Lung (tissue), 12 donors: ENCODE results near the gene THAP12. TPM values are rescaled to one million over a fixed set of nuclear protein-coding genes. Genes with fewer than 3 reads are reported as not detected.
"Not testable (repeated sequence)": the region's sequence is repeated elsewhere in the genome, so short reads cannot be mapped to it uniquely, and the experiment has no call there.

Source experiments
- ATAC-seq: fragments of 200-7000 bp; cut with Tn5 transposase; one replicate; pipeline ENCODE4 v1.9.1; 2020; ENCODE audit warnings: moderate number of reproducible peaks; ENCODE audit not compliant: insufficient read depth, low FRiP score
- DNase-seq, 3 donors: peaks; one replicate each; pipeline ENCODE4 v3.0.0-alpha.2; 2013 to 2017
- H3K27ac ChIP-seq, 2 donors: one replicate each; pipeline ENCODE4 v1.5.1; 2013; ENCODE audit warnings: mild to moderate bottlenecking in 2 of 2, moderate library complexity in 2 of 2, control low read depth in 1 of 2, inconsistent platforms in 1 of 2, low read depth in 1 of 2, low read length in 1 of 2
- H3K27me3 ChIP-seq, 3 donors: one replicate each; pipeline ENCODE4 v1.5.1; 2013; ENCODE audit warnings: low read length in 2 of 3; ENCODE audit not compliant: control insufficient read depth in 3 of 3, insufficient read depth in 3 of 3
- H3K36me3 ChIP-seq, 4 donors: one replicate each; pipeline ENCODE4 v1.5.1; 2013; ENCODE audit warnings: low read length in 4 of 4, mild to moderate bottlenecking in 1 of 4, moderate library complexity in 1 of 4; ENCODE audit not compliant: control insufficient read depth in 4 of 4, insufficient read depth in 4 of 4
- H3K4me1 ChIP-seq, 5 donors: one replicate each; pipeline ENCODE4 v1.5.1; 2013; ENCODE audit warnings: low read length in 5 of 5, mild to moderate bottlenecking in 2 of 5, moderate library complexity in 1 of 5; ENCODE audit not compliant: control insufficient read depth in 5 of 5, insufficient read depth in 5 of 5
- H3K4me3 ChIP-seq: one replicate; pipeline ENCODE4 v1.5.1; 2013; ENCODE audit warnings: mild to moderate bottlenecking, control low read depth, moderate library complexity
- H3K9ac ChIP-seq, 2 donors: one replicate each; pipeline ENCODE4 v1.5.1; 2013; ENCODE audit warnings: low read length in 2 of 2, control low read depth in 1 of 2; ENCODE audit not compliant: insufficient read depth in 1 of 2
- H3K9me3 ChIP-seq, 4 donors: one replicate each; pipeline ENCODE4 v1.5.1; 2013; ENCODE audit warnings: low read length in 3 of 4, mild to moderate bottlenecking in 1 of 4, moderate library complexity in 1 of 4; ENCODE audit not compliant: control insufficient read depth in 4 of 4, insufficient read depth in 3 of 4
- WGBS, 2 donors: extraction: QIAGEN DNeasy Blood & Tissue Kit; methylation state at CpG; one replicate each; pipeline ENCODE4 v1.1.7; 2013; 5-methylcytosine and 5-hydroxymethylcytosine counted together
- polyA plus RNA-seq, 2 donors: library from polyadenylated mRNA; stranded (reverse); fragments of 200-250 nt; gene quantifications; one replicate each; pipeline ENCODE4 v1.2.1, GENCODE V29; 2013
- total RNA-seq, 2 donors: library from RNA; depleted of rRNA in 1 of 2; stranded (reverse); fragments of >200 nt in 1 of 2; gene quantifications; one replicate each; pipeline ENCODE4 v1.2.1, GENCODE V29; 2014 to 2021
- TF ChIP-seq, protein P1 (sequence below): IDR thresholded peaks from 2 replicates; pipeline ENCODE4 v1.5.1; 2012; ENCODE audit warnings: mild to moderate bottlenecking; ENCODE audit errors: control extremely low read depth, extremely low read depth
- donor health status: control.
- donor health status: control.
- donor health status: Bipolar disorder and iron deficiency.
- donor health status: healthy.
- donor health status: DM: yes; HTN: yes; CAD: no.

THAP12 gene
- total and polyA plus RNA-seq, 4 donors = 18.5 to 43.4 (median 28.4) TPM

DNA sequence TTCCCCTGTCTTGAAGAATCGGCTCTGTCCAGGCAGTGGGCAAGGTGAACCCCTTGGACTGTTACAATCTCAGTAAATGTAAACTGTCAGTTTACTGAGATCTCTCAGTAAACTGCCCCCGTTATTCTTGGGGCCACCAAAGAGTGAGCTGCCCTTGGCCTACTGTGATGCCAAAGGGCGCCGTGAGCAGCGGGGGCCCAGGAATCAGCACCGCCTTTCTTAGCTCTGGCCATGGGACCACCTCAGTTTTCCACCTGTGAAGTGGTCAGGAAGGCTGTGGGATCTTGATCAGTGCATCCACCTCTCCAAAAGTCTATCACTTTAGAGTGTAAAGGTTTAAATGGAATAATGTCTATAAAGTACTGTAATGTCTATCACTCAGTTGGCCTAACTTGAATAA lies 57.1 kb downstream of the THAP12 start:
- ATAC-seq = no peak
- Histone ChIP-seq H3K4me3 (no peak overlapping the region), H3K36me3 (no peaks in the 10 kb centered on the region), H3K27ac (no peak overlapping the region), H3K9ac (no peak overlapping the region), H3K4me1 (peaks cover 0 to 9% (median 0%) of the 10 kb centered on the region in 5 donors), H3K27me3 (peaks cover 3 to 8% (median 5%) of the 10 kb centered on the region in 3 donors), H3K9me3 (peaks cover 0 to 2% (median 0%) of the 10 kb centered on the region in 4 donors)
- 96 to 97% methylated on average over 6 of the region's 6 CpGs for WGBS, 2 donors
- TF ChIP-seq, protein P1, sequence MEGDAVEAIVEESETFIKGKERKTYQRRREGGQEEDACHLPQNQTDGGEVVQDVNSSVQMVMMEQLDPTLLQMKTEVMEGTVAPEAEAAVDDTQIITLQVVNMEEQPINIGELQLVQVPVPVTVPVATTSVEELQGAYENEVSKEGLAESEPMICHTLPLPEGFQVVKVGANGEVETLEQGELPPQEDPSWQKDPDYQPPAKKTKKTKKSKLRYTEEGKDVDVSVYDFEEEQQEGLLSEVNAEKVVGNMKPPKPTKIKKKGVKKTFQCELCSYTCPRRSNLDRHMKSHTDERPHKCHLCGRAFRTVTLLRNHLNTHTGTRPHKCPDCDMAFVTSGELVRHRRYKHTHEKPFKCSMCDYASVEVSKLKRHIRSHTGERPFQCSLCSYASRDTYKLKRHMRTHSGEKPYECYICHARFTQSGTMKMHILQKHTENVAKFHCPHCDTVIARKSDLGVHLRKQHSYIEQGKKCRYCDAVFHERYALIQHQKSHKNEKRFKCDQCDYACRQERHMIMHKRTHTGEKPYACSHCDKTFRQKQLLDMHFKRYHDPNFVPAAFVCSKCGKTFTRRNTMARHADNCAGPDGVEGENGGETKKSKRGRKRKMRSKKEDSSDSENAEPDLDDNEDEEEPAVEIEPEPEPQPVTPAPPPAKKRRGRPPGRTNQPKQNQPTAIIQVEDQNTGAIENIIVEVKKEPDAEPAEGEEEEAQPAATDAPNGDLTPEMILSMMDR = no peak
- DNase-seq = no peak

DNA sequence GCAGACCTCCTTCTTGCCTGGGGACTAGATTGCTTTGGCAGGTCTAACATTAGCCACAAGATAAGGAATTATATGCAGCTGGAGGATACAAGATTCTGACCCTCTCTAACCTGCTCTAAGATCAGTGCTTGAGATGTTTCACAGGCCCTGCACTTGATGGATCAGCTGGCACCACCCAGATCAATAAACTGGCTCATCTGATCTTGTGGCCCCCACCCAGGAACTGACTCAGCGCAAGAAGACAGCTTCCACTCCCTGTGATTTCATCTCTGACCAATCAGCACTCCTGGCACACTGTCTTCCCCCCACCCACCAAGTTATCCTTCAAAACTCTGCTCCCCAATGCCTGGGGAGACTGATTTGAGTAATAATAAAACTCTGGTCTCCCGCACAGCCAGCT lies 57.6 kb downstream of the THAP12 start:
- not testable (repeated sequence) for DNase-seq, H3K4me1 ChIP-seq, H3K4me3 ChIP-seq, H3K36me3 ChIP-seq, H3K27me3 ChIP-seq, H3K9ac ChIP-seq, ATAC-seq, H3K27ac ChIP-seq, H3K9me3 ChIP-seq
- WGBS, 2 donors = 94 to 95% methylated on average over 2 of the region's 2 CpGs

DNA sequence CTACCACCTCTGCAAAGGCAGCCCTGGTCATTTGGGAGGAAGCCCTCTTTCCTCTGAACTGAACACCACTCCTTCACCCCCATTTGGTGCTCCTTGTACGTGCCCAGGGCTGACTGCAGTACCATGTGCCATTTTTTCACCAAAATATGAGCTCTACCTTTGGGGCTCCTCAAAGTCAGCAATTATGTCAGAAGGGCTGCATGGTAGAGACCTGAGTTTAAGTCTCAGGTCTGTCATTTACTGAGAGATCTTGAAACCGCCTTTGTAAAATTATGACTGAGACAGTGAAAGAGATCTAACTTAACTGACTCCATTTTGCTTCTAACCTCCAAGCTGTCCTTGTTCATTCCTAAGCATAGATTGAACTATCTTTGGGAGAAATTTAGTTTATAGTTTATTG lies 58.0 kb downstream of the THAP12 start:
- no peak overlapping the region for H3K4me3 ChIP-seq
- H3K36me3 ChIP-seq = no peaks in the 10 kb centered on the region
- peaks cover 0 to 2% (median 0%) of the 10 kb centered on the region in 4 donors for H3K9me3 ChIP-seq
- TF ChIP-seq, protein P1 = no peak
- ATAC-seq (no peak), DNase-seq (no peak)
- peaks cover 3 to 8% (median 5%) of the 10 kb centered on the region in 3 donors for H3K27me3 ChIP-seq
- 98% methylated on average over 2 of the region's 2 CpGs for WGBS, 2 donors
- no peak overlapping the region for H3K27ac ChIP-seq
- no peak overlapping the region for H3K9ac ChIP-seq
- H3K4me1 ChIP-seq = peaks cover 0 to 9% (median 0%) of the 10 kb centered on the region in 5 donors

- no peak overlapping the region for H3K27ac ChIP-seq
- no peak overlapping the region for H3K9ac ChIP-seq
- H3K27me3 ChIP-seq = peaks cover 3 to 8% (median 5%) of the 10 kb centered on the region in 3 donors
- 76% methylated on average over 5 of the region's 5 CpGs for WGBS, 2 donors
- ATAC-seq (no peak), DNase-seq (no peak)
- no peaks in the 10 kb centered on the region for H3K36me3 ChIP-seq
- TF ChIP-seq, protein P1 = no peak
- H3K4me3 ChIP-seq = no peak overlapping the region
- H3K9me3 ChIP-seq = peaks cover 0 to 2% (median 0%) of the 10 kb centered on the region in 4 donors
- peaks cover 0 to 5% (median 0%) of the 10 kb centered on the region in 5 donors for H3K4me1 ChIP-seq
Measured at GRCh38 chr11:76322540-76322939, 58.4 kb downstream of the THAP12 start.
